ENCODE results near the gene UBA1.

The UBA1 gene

DNA sequence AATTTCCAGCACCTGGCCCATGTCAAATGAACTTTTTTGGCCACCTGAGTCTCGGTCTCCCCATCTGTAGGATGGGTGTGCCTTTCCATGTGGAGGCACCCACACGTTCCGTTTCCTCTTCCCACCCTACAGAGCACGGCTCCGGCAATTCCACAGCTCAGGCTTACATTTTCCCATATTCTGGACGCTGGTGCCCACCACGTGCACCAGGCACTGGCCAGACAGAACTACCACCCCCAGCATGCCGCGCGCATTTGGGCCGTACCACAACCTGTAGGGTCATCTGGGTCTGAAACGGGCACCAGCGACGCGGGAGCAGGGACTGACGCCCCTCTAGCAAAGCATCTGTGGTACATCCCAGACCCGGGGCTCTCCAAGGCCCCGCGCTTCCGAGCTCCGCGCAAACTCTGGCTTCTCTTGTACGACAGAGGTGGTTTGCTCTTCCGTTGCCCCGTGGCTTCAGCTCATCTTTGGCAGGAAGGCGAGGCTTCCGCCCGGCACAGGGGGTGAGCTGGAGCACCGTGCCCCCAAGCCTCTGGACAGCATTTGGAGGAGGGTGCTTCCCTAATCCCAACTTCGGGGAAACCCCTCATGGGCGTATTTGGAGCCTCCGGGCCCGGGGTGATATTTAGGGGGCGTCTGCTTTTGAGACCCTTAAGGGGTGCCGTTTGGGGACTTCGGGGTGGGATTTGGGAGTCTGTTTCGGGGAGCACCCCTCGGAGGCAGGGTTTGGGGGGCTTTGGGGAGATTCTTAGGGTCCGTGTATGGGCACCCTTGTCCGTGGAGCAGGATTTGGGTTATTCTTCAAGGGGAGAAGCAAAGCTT, 3.0 kb upstream of the UBA1 start:
- peak; percentile 96 for DNase-seq

- DNase-seq: peak; percentile 62
Observed at GRCh38 chrX:47191331-47191730, 2.3 kb upstream of the UBA1 start.

GRCh38 chrX:47191806-47192401, 1.7 kb upstream of the UBA1 start:
- peak; percentile 91 for DNase-seq

- DNase-seq: no peak
Observed at GRCh38 chrX:47194194-47194787, 662 bp downstream of the UBA1 start.

DNA sequence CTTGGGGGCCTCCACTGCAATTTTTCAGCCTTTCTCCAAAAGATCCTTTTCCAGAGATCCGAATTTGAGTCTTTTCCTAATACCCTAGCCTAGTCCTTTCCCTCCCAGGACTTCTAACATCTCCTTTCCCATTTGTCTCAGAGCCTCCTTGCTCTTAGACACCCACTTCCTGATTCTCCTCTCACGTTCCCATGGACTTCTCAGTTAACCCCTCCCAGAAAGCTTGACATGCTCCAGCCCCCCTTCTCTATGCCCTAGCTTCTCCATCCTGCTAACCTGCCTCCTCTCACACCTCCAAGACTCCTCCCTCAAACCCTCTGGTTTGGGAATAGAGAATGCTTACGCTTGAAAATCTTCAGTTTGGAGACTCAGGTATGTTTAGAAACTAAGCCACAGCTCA, 2.5 kb downstream of the UBA1 start:
- DNase-seq: no peak

- no peak for DNase-seq
Observed at GRCh38 chrX:47197526-47197925, 3.9 kb downstream of the UBA1 start.

DNA sequence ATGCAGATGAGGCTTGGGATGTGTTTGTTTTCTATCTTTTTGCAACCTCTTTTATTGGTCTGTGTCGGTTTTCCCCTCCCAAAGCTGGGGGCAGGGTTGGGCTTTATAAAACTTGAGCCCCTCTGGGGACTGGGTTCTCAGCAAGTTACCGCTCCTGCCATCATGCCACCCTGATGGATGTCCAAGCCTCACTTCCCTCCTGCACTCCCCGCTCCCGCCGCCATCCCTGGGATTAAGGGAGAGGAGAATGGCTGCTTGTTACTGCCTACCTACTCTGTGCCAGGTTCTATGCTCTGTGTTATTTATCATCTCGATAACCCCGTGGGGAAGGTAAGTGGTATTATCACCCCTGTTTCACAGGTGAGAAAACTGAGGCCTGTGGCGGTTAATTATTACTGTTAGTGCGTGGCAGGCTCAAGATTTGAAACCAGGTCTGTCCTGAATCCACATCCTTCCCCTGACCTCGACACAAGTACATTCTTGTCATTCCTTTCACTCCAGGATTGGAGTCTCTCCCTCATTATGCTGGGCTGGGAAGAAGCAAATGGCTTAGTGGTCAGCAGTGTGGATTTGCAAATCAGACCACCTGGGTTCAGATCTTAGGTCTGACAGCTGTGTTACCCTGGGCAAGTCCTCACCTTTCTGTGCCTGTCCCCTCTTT, 4.5 kb downstream of the UBA1 start:
- no peak for DNase-seq

GRCh38 chrX:47198687-47199080, 5.1 kb downstream of the UBA1 start:
- DNase-seq: no peak

DNA sequence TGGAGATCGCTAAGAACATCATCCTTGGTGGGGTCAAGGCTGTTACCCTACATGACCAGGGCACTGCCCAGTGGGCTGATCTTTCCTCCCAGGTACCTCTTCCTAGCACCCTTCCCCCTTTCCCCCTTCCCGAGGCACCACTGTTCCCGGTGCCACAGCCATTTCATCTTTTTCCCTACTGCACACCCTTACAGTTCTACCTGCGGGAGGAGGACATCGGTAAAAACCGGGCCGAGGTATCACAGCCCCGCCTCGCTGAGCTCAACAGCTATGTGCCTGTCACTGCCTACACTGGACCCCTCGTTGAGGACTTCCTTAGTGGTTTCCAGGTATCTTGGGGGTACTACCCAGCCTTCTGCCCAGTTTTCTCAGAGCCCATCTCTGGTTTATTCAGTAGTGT, 5.7 kb downstream of the UBA1 start:
- DNase-seq: no peak

- DNase-seq: peak; percentile 6
Observed at GRCh38 chrX:47200385-47201150, 6.9 kb downstream of the UBA1 start.

GRCh38 chrX:47201345-47201944, 7.8 kb downstream of the UBA1 start:
- no peak for DNase-seq

DNA sequence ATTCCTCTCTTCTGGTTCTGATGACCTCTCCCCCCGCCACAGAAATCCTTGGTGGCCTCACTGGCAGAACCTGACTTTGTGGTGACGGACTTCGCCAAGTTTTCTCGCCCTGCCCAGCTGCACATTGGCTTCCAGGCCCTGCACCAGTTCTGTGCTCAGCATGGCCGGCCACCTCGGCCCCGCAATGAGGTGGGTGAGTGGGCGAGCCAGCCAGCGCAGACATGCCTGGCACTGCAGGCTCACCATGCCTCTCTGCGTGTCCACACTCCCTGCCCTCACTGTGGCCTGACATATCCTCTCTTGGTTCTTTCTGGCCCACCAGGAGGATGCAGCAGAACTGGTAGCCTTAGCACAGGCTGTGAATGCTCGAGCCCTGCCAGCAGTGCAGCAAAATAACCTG, 8.7 kb downstream of the UBA1 start:
- DNase-seq: no peak

GRCh38 chrX:47202877-47203276, 9.2 kb downstream of the UBA1 start:
- no peak for DNase-seq

GRCh38 chrX:47204970-47205369, 11.3 kb downstream of the UBA1 start:
- peak; percentile 37 for DNase-seq

- no peak for DNase-seq
Observed at GRCh38 chrX:47206316-47206715, 12.7 kb downstream of the UBA1 start.

- no peak for DNase-seq
Observed at GRCh38 chrX:47208108-47208507, 14.5 kb downstream of the UBA1 start.

- DNase-seq: no peak
Observed at GRCh38 chrX:47209508-47210238, 16.0 kb downstream of the UBA1 start.

- no peak for DNase-seq
Observed at GRCh38 chrX:47210661-47211425, 17.2 kb downstream of the UBA1 start.

DNA sequence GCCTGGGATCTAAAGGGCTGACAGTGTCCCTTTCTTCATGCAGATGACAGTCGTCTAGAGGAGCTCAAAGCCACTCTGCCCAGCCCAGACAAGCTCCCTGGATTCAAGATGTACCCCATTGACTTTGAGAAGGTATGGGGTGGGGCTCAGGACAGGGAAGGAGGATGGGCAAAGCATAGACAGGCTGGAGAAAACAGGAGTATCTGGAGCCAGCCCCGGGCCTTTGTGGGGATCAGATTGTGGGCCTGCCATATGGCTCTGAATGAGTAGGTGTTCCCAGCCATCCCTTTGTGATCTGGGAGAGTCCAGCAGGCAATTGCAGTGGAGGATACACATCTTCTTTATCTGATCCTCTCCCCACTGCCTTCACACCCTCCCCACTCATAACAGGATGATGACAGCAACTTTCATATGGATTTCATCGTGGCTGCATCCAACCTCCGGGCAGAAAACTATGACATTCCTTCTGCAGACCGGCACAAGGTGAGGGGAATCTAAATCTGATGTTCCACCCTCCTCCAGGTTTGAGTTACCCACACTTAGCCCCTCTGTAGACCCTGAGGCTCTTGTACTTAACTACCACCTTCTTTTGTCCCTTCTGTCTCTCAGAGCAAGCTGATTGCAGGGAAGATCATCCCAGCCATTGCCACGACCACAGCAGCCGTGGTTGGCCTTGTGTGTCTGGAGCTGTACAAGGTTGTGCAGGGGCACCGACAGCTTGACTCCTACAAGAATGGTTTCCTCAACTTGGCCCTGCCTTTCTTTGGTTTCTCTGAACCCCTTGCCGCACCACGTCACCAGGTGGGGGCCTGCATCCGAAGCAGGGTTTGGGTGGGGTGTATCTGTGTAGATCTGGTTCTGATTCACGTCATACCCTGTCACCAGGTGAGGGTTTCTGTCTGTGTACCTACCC, 19.0 kb downstream of the UBA1 start:
- no peak for DNase-seq
